ENCODE measurements around the gene ACAD9.
"Not testable (repeated sequence)": the region's sequence is repeated elsewhere in the genome, so short reads cannot be mapped to it uniquely, and the experiment has no call there.

- TF ChIP-seq CTCF, POLR2A (IDR thresholded peaks at IDR 0.05): not testable (repeated sequence)
These were observed 1.0 kb downstream of the ACAD9 start for GRCh38 chr3:128880455-128880854.
